Esophagus squamous epithelium (tissue), 4 donors: ENCODE measurements around the gene OSBPL9.

ENCODE experiments used
- POLR2A ChIP-seq, 4 donors: fragments of 450-650 bp; IDR thresholded peaks; one replicate each; pipeline ENCODE4 v1.6.1; 2017; ENCODE audit warnings: antibody characterized with exemption in 4 of 4, mild to moderate bottlenecking in 4 of 4, moderate library complexity in 3 of 4
- TF ChIP-seq, protein P1 (sequence below), 6 experiments: fragments of 450-650 bp in 4 of 6; fragments of 200-600 bp in 2 of 6; sonication (generic) in 2 of 6; IDR thresholded peaks; one replicate each; pipeline ENCODE4 v1.5.1; 2016 to 2019; ENCODE audit warnings: antibody characterized with exemption in 6 of 6, mild to moderate bottlenecking in 4 of 6, moderate library complexity in 4 of 6

DNA sequence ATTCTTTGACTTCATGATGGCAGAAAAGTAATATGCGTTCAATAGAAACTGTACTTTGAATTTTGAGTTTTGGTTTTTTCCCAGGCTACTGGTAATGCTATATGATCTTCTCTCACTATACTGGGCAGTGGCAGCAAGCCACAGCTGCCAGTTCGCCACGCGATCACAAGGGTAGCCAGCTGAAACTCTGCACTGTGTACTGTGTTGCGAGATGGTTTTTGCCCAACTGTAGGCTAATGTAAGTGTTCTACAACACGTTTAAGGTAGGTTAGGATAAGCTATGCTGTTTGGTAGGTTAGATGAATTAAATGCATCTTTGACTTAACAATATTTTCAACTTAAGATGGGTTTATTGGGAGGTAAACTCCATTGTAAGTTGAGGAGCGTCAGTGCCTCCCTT lies 138.5 kb downstream of the OSBPL9 start:
- no peak for TF ChIP-seq POLR2A (IDR thresholded peaks at IDR 0.05)
- TF ChIP-seq, protein P1, sequence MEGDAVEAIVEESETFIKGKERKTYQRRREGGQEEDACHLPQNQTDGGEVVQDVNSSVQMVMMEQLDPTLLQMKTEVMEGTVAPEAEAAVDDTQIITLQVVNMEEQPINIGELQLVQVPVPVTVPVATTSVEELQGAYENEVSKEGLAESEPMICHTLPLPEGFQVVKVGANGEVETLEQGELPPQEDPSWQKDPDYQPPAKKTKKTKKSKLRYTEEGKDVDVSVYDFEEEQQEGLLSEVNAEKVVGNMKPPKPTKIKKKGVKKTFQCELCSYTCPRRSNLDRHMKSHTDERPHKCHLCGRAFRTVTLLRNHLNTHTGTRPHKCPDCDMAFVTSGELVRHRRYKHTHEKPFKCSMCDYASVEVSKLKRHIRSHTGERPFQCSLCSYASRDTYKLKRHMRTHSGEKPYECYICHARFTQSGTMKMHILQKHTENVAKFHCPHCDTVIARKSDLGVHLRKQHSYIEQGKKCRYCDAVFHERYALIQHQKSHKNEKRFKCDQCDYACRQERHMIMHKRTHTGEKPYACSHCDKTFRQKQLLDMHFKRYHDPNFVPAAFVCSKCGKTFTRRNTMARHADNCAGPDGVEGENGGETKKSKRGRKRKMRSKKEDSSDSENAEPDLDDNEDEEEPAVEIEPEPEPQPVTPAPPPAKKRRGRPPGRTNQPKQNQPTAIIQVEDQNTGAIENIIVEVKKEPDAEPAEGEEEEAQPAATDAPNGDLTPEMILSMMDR (IDR thresholded peaks at IDR 0.05), result no peak
